Ectodermal cell (in vitro differentiated cells): ENCODE measurements around the gene RGR.

Experiments
- H3K27ac ChIP-seq: 2 replicates; pipeline ENCODE4 v1.7.0; 2013; ENCODE audit warnings: mild to moderate bottlenecking, low read depth, low read length; ENCODE audit not compliant: insufficient read depth, poor library complexity, severe bottlenecking
- H3K27me3 ChIP-seq: 2 replicates; pipeline ENCODE4 v1.7.0; 2013; ENCODE audit warnings: mild to moderate bottlenecking, low read length; ENCODE audit not compliant: insufficient read depth, control insufficient read depth, poor library complexity, severe bottlenecking
- H3K36me3 ChIP-seq: one replicate; pipeline ENCODE4 v1.7.0; 2013; ENCODE audit warnings: low read length; ENCODE audit not compliant: control insufficient read depth, insufficient read depth
- H3K4me1 ChIP-seq: one replicate; pipeline ENCODE4 v1.7.0; 2013; ENCODE audit warnings: low read length; ENCODE audit not compliant: control insufficient read depth, insufficient read depth
- H3K4me3 ChIP-seq: 2 replicates; pipeline ENCODE4 v1.7.0; 2013; ENCODE audit warnings: low read depth, low read length, control low read depth; ENCODE audit not compliant: insufficient read depth
- H3K9me3 ChIP-seq: 2 replicates; pipeline ENCODE4 v1.7.0; 2013; ENCODE audit warnings: mild to moderate bottlenecking, low read length, moderate library complexity; ENCODE audit not compliant: control insufficient read depth
- WGBS, 2 experiments: methylation state at CpG; one replicate each; pipeline ENCODE4 v1.1.7; 2013; ENCODE audit warnings: missing lambda C conversion rate in 2 of 2; 5-methylcytosine and 5-hydroxymethylcytosine counted together

Gene RGR

DNA sequence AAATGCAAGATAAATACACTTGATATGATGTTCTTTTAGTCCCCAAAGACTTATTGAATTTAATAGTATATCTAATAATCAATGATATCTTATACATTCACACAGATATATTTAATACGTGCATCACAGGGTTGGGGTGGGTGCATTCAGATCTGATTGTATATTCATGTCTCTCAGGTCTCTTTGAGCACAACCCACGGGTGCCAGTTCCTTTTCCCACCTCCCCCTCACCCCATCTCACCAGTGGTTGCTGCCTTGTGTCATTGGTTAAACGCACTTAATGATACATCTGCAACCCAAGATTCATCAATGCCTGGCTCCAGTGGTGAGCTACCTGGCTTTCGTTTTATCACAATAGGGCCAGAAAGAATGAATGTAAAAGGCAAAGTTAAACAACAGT, 9.8 kb upstream of the RGR start:
- no peak overlapping the region for H3K27ac ChIP-seq
- WGBS, 2 experiments = 87 to 90% methylated on average over 4 of the region's 4 CpGs
- no peaks in the 10 kb centered on the region for H3K9me3 ChIP-seq

DNA sequence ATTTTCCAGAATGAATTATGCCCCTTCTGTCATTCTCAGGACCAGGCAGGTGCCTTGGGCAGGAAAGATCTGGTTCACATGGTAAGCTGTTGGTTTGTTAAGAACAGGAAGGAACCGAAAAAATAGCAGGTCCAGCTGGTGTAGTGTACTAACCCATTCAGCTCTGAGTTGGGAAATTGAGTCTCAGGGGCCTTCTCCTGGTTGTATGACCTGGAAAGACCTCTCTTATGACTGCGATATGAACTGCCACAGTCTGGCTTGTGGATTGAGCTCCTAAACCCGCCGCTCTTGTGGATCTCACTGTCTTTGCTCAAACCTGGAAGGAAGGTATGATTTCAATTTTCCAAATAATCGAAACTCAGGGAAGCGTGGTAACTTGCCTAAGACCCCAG, 8.1 kb upstream of the RGR start:
- Histone ChIP-seq H3K36me3 (no peaks in the 10 kb centered on the region), H3K27ac (no peak overlapping the region), H3K9me3 (no peaks in the 10 kb centered on the region), H3K4me3 (no peak overlapping the region), H3K4me1 (no peaks in the 10 kb centered on the region), H3K27me3 (no peaks in the 10 kb centered on the region)
- 95% methylated on average over 6 of the region's 6 CpGs for WGBS, 2 experiments

More for the DNA sequence above, 9.8 kb upstream of the RGR start:
- H3K36me3 ChIP-seq = no peaks in the 10 kb centered on the region
- no peak overlapping the region for H3K4me3 ChIP-seq
- no peaks in the 10 kb centered on the region for H3K4me1 ChIP-seq
- no peaks in the 10 kb centered on the region for H3K27me3 ChIP-seq

DNA sequence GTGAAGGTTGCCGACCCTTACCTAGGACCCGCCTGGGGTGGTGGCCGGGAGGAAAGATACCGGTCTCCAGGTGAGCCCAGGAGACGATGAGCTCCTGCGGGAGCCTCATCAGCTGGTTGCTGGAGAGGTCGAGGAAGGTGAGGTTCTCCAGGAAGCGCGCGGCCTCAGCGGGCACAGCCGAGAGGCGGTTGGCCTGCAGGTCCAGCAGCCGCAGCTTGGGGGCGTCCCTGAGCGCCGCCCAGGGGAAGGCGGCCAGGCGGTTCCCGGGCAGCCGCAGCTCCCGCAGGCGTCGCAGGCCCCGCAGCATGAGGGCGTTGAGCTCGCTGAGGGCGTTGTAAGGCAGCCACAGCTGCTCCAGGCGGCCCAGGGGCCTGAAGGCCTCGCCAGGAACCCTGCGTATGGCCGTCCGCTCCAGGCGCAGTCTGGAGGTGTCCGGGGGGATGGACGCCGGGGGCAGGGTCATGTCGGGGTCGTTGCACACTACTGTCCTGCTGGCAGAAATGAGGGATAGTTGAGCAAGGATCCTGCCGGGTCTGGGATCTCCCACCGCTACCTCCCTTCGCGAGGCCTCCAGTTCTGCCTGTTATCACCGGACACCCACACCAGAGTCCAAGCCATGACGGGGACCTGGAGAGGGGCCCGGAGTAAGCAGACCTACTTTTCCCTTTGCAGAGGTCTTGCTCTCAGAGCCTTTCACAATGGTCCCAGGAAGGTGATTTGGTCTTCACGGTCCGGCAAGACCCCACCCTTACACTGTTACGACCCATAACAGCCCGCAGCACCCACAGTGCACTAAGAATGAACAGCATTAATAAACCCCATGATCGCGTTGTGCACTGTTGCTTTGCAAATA, 7.4 kb upstream of the RGR start:
- 67 to 71% methylated on average over 52 of the region's 52 CpGs for WGBS, 2 experiments
- Histone ChIP-seq H3K27ac (no peak overlapping the region), H3K4me3 (no peak overlapping the region), H3K27me3 (no peaks in the 10 kb centered on the region), H3K9me3 (no peaks in the 10 kb centered on the region), H3K36me3 (no peaks in the 10 kb centered on the region), H3K4me1 (no peaks in the 10 kb centered on the region)

DNA sequence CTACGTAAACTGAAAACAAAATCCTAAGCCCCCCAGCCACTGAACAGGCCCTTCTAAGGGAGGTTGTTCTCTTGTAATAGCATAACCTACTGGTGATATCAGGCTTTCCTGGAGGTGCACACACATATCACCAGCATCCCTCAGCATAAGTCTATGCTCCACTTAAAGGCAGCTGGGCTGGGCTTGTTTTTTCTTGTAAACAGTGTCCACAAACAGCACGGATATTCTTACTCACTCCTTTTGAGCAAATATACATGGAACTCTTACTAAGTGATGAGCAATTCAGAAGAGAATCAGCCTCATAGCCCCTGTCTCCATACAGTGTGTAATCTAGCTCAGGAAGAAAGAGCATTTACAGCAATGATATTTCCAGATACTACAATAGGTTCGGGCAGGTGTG, 5.9 kb upstream of the RGR start:
- H3K4me1 ChIP-seq = no peaks in the 10 kb centered on the region
- no peaks in the 10 kb centered on the region for H3K9me3 ChIP-seq
- H3K27me3 ChIP-seq = no peaks in the 10 kb centered on the region
- no peak overlapping the region for H3K27ac ChIP-seq
- no peak overlapping the region for H3K4me3 ChIP-seq
- WGBS, 2 experiments = 92 to 98% methylated on average over 2 to 3 of the region's 3 CpGs
- H3K36me3 ChIP-seq = no peaks in the 10 kb centered on the region

DNA sequence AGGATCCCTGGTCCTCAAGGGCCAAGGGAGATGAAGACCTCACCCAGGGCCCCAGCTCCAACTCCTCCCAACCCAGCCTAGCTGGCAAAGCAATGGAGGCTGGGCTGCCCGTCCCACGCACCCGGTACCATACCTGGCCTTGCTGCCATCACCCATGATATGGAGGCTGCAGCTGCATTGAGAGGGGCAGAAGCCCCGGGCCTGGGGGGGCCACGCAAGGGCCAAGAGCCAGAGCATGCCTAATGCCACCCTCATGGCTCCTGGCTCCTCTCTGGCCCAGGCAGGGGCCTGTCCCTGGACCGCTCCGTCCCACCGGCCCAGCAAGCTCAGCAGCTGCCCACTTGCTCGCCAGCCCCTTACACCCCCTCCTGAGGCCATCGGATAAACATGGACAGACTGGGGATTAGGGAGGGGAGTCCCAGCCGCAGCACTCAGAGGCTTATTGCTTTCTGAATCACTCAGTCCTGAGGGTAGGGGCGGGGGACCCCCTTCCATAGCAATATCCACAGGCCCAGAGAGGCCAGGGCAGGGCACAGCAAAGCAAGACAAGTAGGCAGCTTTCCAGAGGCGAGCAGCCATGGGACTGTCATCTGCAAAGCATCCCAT, 3.6 kb upstream of the RGR start, which contains the start of gene LRIT1:
TSS of gene LRIT1 (minus strand) at position 362 of the 606 bp plus-strand sequence. CDS start at position 255, 107 bp downstream.
- WGBS, 2 experiments = 90 to 92% methylated on average over 13 of the region's 13 CpGs
- Histone ChIP-seq H3K27me3 (no peaks in the 10 kb centered on the region), H3K27ac (no peak within 1 kb of the TSS)

DNA sequence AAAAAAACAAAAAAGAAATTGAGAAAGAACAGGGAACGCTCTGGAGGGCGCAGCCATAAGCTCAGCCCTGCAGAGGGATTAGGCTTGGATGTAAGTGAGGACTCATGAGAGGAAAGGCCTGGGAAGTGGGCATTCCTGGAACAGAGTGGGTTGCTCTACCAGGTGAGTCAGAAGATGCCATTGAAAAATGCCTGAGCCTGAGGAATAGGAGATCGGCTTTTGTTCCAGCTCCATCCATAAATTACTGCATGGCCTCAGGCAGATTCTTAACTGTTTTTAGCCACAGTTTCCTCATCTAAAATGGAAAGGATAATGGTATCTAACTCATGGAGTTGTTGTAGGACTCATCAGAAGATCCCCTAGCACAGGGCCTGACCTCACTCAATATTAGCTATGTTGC, 1.1 kb upstream of the RGR start:
- no peaks in the 10 kb centered on the region for H3K27me3 ChIP-seq
- H3K4me3 ChIP-seq = no peak overlapping the region
- H3K27ac ChIP-seq = no peak overlapping the region
- H3K4me1 ChIP-seq = peaks cover 15% of the 10 kb centered on the region
- no peaks in the 10 kb centered on the region for H3K36me3 ChIP-seq
- 91 to 94% methylated on average over 3 of the region's 3 CpGs for WGBS, 2 experiments
- H3K9me3 ChIP-seq = no peaks in the 10 kb centered on the region

More for the DNA sequence above, 3.6 kb upstream of the RGR start, which contains the start of gene LRIT1:
- H3K36me3 ChIP-seq = no peaks in the 10 kb centered on the region
- peaks cover 15% of the 10 kb centered on the region for H3K4me1 ChIP-seq
- no peaks in the 10 kb centered on the region for H3K9me3 ChIP-seq
- no peak within 1 kb of the TSS for H3K4me3 ChIP-seq

DNA sequence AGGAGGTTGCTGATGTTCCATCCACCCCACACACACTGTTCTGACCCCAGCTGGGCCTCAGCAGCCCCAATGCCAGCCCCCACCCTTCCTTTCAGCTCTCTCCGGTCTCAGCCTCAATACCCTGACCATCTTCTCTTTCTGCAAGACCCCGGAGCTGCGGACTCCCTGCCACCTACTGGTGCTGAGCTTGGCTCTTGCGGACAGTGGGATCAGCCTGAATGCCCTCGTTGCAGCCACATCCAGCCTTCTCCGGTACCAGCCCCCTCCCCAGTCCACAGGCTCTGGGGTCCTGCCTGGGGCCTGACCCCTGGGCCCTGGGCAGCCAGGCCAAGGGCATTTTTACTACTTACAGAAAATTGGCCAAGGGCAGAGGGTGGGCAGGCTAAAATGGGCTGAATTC, 2.6 kb downstream of the RGR start:
- 86 to 89% methylated on average over 6 of the region's 6 CpGs for WGBS, 2 experiments
- H3K9me3 ChIP-seq = no peaks in the 10 kb centered on the region
- no peak overlapping the region for H3K4me3 ChIP-seq
- no peaks in the 10 kb centered on the region for H3K27me3 ChIP-seq
- H3K4me1 ChIP-seq = peaks cover 15% of the 10 kb centered on the region
- no peaks in the 10 kb centered on the region for H3K36me3 ChIP-seq
- H3K27ac ChIP-seq = no peak overlapping the region

DNA sequence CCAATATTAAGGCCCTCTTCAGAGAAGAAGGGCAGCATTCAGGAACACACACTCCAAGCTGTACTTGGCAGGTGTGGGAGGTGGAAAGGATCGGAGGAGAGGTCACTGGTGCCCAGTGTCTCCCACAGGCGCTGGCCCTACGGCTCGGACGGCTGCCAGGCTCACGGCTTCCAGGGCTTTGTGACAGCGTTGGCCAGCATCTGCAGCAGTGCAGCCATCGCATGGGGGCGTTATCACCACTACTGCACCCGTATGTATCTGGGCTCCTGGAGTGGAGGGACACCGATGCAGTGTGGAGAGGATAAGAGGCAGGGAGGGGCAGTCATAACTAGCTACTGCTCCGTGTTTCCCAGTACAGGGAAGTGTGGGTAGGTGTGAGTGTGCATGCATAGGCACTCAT, 3.9 kb downstream of the RGR start:
- WGBS, 2 experiments = 90 to 95% methylated on average over 12 of the region's 12 CpGs
- no peak overlapping the region for H3K27ac ChIP-seq
- H3K27me3 ChIP-seq = no peaks in the 10 kb centered on the region
- peaks cover 15% of the 10 kb centered on the region for H3K4me1 ChIP-seq
- no peak overlapping the region for H3K4me3 ChIP-seq
- no peaks in the 10 kb centered on the region for H3K9me3 ChIP-seq
- no peaks in the 10 kb centered on the region for H3K36me3 ChIP-seq

DNA sequence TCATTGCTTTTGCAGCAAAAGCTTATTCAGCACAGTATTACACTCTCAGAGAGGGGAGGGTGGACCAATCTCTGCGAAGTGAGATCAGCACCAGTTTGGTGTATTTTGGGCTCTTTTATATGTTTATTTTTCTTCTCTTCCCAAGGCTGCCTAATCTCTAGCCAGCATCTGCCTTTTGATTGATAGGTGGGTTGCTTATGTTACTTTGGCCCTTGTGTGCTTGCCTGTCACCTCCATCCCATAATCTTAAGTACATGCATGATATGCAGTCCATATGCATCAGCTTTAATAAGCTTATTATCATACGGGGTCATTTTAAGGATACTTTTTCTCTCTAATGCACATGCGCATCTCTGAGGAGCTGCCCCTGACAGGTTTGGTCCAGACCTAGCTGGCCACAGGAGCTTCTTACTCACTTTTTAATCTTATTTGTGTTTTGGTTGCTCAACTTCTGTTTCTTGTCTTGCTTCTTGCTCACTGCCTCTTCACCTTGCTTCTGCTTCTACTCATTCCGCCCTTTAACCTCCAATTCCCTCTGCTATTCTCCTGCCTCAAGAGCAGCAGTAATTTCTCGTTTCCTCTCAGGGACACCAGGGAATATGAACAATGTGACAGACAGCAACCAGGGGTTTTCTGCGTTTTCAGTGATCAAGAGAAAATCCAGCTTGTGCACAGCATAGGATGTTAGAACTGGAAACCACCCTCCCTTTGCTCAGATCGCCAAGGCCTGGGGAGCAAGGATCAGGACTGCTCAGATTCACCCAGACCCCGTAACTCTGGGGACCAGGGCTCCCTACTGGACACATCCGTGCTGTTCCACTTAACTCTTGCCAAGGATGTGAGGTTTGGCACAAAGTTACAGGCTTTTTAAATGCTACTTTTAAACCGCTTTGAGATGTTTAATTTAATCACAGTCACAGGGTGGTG, 10.0 kb downstream of the RGR start:
- no peaks in the 10 kb centered on the region for H3K36me3 ChIP-seq
- no peaks in the 10 kb centered on the region for H3K9me3 ChIP-seq
- WGBS, 2 experiments = 89 to 90% methylated on average over 10 of the region's 10 CpGs
- H3K4me1 ChIP-seq = no peaks in the 10 kb centered on the region
- H3K27me3 ChIP-seq = no peaks in the 10 kb centered on the region
- H3K27ac ChIP-seq = no peak overlapping the region
- H3K4me3 ChIP-seq = no peak overlapping the region
